Neuron (in vitro differentiated cells): ENCODE measurements around the gene LTO1.

Source experiments
- H2AFZ ChIP-seq: one replicate; pipeline ENCODE4 v1.6.1; 2013; ENCODE audit warnings: low read depth, mild to moderate bottlenecking, inconsistent platforms, low read length, moderate library complexity
- H3K27me3 ChIP-seq: one replicate; pipeline ENCODE4 v1.6.1; 2013; ENCODE audit warnings: low read length; ENCODE audit not compliant: insufficient read depth
- H3K36me3 ChIP-seq: one replicate; pipeline ENCODE4 v1.6.1; 2013; ENCODE audit warnings: low read length; ENCODE audit not compliant: insufficient read depth
- H3K4me1 ChIP-seq: one replicate; pipeline ENCODE4 v1.6.1; 2013; ENCODE audit warnings: low read length; ENCODE audit not compliant: insufficient read depth
- H3K4me3 ChIP-seq: 2 replicates; pipeline ENCODE4 v1.5.1; 2013; ENCODE audit warnings: mild to moderate bottlenecking, low read length, moderate library complexity
- H3K9me3 ChIP-seq: one replicate; pipeline ENCODE4 v1.6.1; 2013; ENCODE audit warnings: low read length

LTO1 gene

GRCh38 chr11:69640995-69641581 is 34.1 kb downstream of the LTO1 start, which contains the start of gene CCND1:
CCND1 (plus strand) TSS chr11:69641156; CDS start chr11:69641314, 158 bp downstream.
- Histone ChIP-seq H3K4me3 (peak within 1 kb of the TSS; percentile 59), H3K9me3 (no peaks in the 10 kb centered on the region), H3K4me1 (peaks cover 45% of the 10 kb centered on the region), H2AFZ (no peak within 1 kb of the TSS), H3K27me3 (no peaks in the 10 kb centered on the region), H3K36me3 (peaks cover 14% of the 10 kb centered on the region)

- no peak overlapping the region for H2AFZ ChIP-seq
- peak overlapping the region; percentile 56 for H3K4me3 ChIP-seq
- H3K27me3 ChIP-seq: peaks cover 6% of the 10 kb centered on the region
- peaks cover 45% of the 10 kb centered on the region for H3K4me1 ChIP-seq
- H3K9me3 ChIP-seq: no peaks in the 10 kb centered on the region
- H3K36me3 ChIP-seq: peaks cover 14% of the 10 kb centered on the region
These were observed 34.7 kb downstream of the LTO1 start for GRCh38 chr11:69640260-69640994.

- peaks cover 6% of the 10 kb centered on the region for H3K27me3 ChIP-seq
- H3K4me3 ChIP-seq: peak overlapping the region; percentile 56
- H3K36me3 ChIP-seq: peaks cover 11% of the 10 kb centered on the region
- H3K4me1 ChIP-seq: peaks cover 45% of the 10 kb centered on the region
- H2AFZ ChIP-seq: no peak overlapping the region
- no peaks in the 10 kb centered on the region for H3K9me3 ChIP-seq
These were observed 35.3 kb downstream of the LTO1 start for GRCh38 chr11:69639831-69640230.

GRCh38 chr11:69638941-69639681 is 36.0 kb downstream of the LTO1 start:
- no peaks in the 10 kb centered on the region for H3K9me3 ChIP-seq
- peaks cover 45% of the 10 kb centered on the region for H3K4me1 ChIP-seq
- H3K36me3 ChIP-seq: peaks cover 5% of the 10 kb centered on the region
- H2AFZ ChIP-seq: peak overlapping the region; percentile 66
- H3K27me3 ChIP-seq: peaks cover 6% of the 10 kb centered on the region
- H3K4me3 ChIP-seq: peak overlapping the region; percentile 56

GRCh38 chr11:69637941-69638871 is 36.9 kb downstream of the LTO1 start:
- H3K27me3 ChIP-seq: peaks cover 6% of the 10 kb centered on the region
- H3K36me3 ChIP-seq: no peaks in the 10 kb centered on the region
- peak overlapping the region; percentile 56 for H3K4me3 ChIP-seq
- no peaks in the 10 kb centered on the region for H3K9me3 ChIP-seq
- peak overlapping the region; percentile 66 for H2AFZ ChIP-seq
- peaks cover 38% of the 10 kb centered on the region for H3K4me1 ChIP-seq

GRCh38 chr11:69637198-69637940 is 37.8 kb downstream of the LTO1 start:
- Histone ChIP-seq H3K4me1 (peaks cover 36% of the 10 kb centered on the region), H2AFZ (no peak overlapping the region), H3K36me3 (no peaks in the 10 kb centered on the region), H3K9me3 (no peaks in the 10 kb centered on the region), H3K27me3 (peaks cover 6% of the 10 kb centered on the region), H3K4me3 (no peak overlapping the region)

GRCh38 chr11:69636512-69637197 is 38.5 kb downstream of the LTO1 start:
- H3K27me3 ChIP-seq: peaks cover 6% of the 10 kb centered on the region
- H3K4me3 ChIP-seq: peak overlapping the region; percentile 24
- H3K4me1 ChIP-seq: peaks cover 36% of the 10 kb centered on the region
- H2AFZ ChIP-seq: peak overlapping the region; percentile 6
- H3K36me3 ChIP-seq: no peaks in the 10 kb centered on the region
- H3K9me3 ChIP-seq: no peaks in the 10 kb centered on the region

- peak overlapping the region; percentile 6 for H2AFZ ChIP-seq
- H3K36me3 ChIP-seq: no peaks in the 10 kb centered on the region
- H3K4me3 ChIP-seq: peak overlapping the region; percentile 24
- no peaks in the 10 kb centered on the region for H3K9me3 ChIP-seq
- peaks cover 6% of the 10 kb centered on the region for H3K27me3 ChIP-seq
- peaks cover 34% of the 10 kb centered on the region for H3K4me1 ChIP-seq
These were observed 39.2 kb downstream of the LTO1 start for GRCh38 chr11:69635804-69636511.

GRCh38 chr11:69635195-69635594 is 40.0 kb downstream of the LTO1 start:
- Histone ChIP-seq H3K4me3 (no peak overlapping the region), H3K27me3 (peaks cover 6% of the 10 kb centered on the region), H3K36me3 (no peaks in the 10 kb centered on the region), H2AFZ (no peak overlapping the region), H3K4me1 (peaks cover 28% of the 10 kb centered on the region), H3K9me3 (no peaks in the 10 kb centered on the region)

- peaks cover 6% of the 10 kb centered on the region for H3K27me3 ChIP-seq
- H3K4me3 ChIP-seq: no peak overlapping the region
- H3K4me1 ChIP-seq: peaks cover 22% of the 10 kb centered on the region
- H3K9me3 ChIP-seq: no peaks in the 10 kb centered on the region
- H3K36me3 ChIP-seq: no peaks in the 10 kb centered on the region
- H2AFZ ChIP-seq: no peak overlapping the region
These were observed 40.6 kb downstream of the LTO1 start for GRCh38 chr11:69634590-69634989.

- Histone ChIP-seq H3K4me1 (peaks cover 21% of the 10 kb centered on the region), H3K27me3 (peaks cover 6% of the 10 kb centered on the region), H2AFZ (no peak overlapping the region), H3K9me3 (no peaks in the 10 kb centered on the region), H3K36me3 (no peaks in the 10 kb centered on the region), H3K4me3 (no peak overlapping the region)
These were observed 41.1 kb downstream of the LTO1 start for GRCh38 chr11:69634069-69634468.
